Measurements from ENCODE around the gene NPPB.
"Not testable (repeated sequence)": the region's sequence is repeated elsewhere in the genome, so short reads cannot be mapped to it uniquely, and the experiment has no call there.

DNA sequence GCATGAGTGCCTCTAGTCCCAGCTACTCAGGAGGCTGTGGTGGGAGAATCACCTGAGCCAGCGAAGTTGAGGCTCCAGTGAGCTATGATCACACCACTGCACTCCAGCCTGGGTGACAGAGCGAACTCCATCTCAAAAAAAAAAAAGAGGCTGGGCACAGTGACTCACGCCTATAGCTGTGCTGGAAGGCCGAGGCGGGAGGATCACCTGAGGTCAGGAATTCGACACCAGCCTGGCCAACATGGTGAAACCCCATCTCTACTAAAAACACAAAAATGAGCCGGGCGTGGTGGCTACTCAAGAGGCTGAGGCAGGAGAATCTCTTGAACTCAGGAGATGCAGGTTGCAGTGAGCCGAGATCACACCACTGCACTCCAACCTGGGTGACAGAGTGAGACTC is 42.7 kb upstream of the NPPB start:
- TF ChIP-seq, protein P1, sequence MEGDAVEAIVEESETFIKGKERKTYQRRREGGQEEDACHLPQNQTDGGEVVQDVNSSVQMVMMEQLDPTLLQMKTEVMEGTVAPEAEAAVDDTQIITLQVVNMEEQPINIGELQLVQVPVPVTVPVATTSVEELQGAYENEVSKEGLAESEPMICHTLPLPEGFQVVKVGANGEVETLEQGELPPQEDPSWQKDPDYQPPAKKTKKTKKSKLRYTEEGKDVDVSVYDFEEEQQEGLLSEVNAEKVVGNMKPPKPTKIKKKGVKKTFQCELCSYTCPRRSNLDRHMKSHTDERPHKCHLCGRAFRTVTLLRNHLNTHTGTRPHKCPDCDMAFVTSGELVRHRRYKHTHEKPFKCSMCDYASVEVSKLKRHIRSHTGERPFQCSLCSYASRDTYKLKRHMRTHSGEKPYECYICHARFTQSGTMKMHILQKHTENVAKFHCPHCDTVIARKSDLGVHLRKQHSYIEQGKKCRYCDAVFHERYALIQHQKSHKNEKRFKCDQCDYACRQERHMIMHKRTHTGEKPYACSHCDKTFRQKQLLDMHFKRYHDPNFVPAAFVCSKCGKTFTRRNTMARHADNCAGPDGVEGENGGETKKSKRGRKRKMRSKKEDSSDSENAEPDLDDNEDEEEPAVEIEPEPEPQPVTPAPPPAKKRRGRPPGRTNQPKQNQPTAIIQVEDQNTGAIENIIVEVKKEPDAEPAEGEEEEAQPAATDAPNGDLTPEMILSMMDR (IDR thresholded peaks at IDR 0.05; ENCODE audit: poor library complexity, severe bottlenecking): not testable (repeated sequence)
- TF ChIP-seq TAF1 (IDR thresholded peaks at IDR 0.05; ENCODE audit: low read depth); POLR2AphosphoS5 (IDR thresholded peaks at IDR 0.05); RAD21 (conservative IDR thresholded peaks at IDR 0.05); EZH2 (IDR thresholded peaks at IDR 0.05; ENCODE audit: borderline replicate concordance, insufficient read depth, low read length, poor library complexity, severe bottlenecking): not testable (repeated sequence)

Measured in neural cell (in vitro differentiated cells).